ENCODE measurements around the gene CHST8.

DNA sequence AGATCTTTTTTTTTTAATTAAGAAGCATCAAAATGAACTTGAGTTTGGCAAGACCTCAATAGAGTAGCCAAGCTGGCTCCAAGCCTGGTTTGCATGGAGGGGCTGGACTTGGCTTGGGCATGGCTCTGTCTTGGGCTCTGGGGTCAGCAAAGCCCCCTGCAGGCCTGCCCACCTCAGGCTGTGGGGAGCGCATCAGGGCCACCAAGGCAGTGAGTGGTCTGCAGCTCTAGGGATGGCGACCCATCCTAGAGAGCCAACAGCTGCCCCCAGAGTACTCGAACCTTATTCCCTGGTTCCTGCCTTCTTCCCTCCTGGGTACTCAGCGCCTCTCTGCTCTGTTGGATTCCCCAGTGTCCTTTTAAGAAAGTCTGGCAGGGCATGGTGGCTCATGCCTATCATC lies 5.4 kb upstream of the CHST8 start:
- no peak for TF ChIP-seq SP1 (IDR thresholded peaks at IDR 0.05)
- no peak for TF ChIP-seq FOXK2 (IDR thresholded peaks at IDR 0.05)
- TF ChIP-seq BHLHE40 (IDR thresholded peaks at IDR 0.05; ENCODE audit: borderline replicate concordance), result no peak
- no peak for TF ChIP-seq ZNF384 (IDR thresholded peaks at IDR 0.05)
- TF ChIP-seq FOXM1 (IDR thresholded peaks at IDR 0.05; ENCODE audit: borderline replicate concordance), result no peak
- TF ChIP-seq L3MBTL2 (conservative IDR thresholded peaks at IDR 0.05), result no peak
- TF ChIP-seq, protein P1, sequence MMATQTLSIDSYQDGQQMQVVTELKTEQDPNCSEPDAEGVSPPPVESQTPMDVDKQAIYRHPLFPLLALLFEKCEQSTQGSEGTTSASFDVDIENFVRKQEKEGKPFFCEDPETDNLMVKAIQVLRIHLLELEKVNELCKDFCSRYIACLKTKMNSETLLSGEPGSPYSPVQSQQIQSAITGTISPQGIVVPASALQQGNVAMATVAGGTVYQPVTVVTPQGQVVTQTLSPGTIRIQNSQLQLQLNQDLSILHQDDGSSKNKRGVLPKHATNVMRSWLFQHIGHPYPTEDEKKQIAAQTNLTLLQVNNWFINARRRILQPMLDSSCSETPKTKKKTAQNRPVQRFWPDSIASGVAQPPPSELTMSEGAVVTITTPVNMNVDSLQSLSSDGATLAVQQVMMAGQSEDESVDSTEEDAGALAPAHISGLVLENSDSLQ (IDR thresholded peaks at IDR 0.05), result no peak
- TF ChIP-seq SUZ12 (IDR thresholded peaks at IDR 0.05), result no peak
- TF ChIP-seq ARNT (IDR thresholded peaks at IDR 0.05), result no peak
- no peak for TF ChIP-seq FOXA1 (IDR thresholded peaks at IDR 0.05)
- TF ChIP-seq HDGF (IDR thresholded peaks at IDR 0.05; ENCODE audit: borderline replicate concordance), result no peak
